SIG-M5 treated with dmso at 0.1 percent for 504 hours (cell line): ENCODE measurements around the gene ATF2.
"Not testable (repeated sequence)": the region's sequence is repeated elsewhere in the genome, so short reads cannot be mapped to it uniquely, and the experiment has no call there.

Experiments used
- DNase-seq: peaks from one replicate; lab custom pipeline; 2025; ENCODE audit not compliant: unreplicated experiment; lab: John Stamatoyannopoulos, UW

Gene ATF2

GRCh38 chr2:175167076-175167791 is 769 bp downstream of the ATF2 start:
- DNase-seq: peak; percentile 52

- peak; percentile 19 for DNase-seq
Observed at GRCh38 chr2:175166216-175166824, 1.7 kb downstream of the ATF2 start.

DNA sequence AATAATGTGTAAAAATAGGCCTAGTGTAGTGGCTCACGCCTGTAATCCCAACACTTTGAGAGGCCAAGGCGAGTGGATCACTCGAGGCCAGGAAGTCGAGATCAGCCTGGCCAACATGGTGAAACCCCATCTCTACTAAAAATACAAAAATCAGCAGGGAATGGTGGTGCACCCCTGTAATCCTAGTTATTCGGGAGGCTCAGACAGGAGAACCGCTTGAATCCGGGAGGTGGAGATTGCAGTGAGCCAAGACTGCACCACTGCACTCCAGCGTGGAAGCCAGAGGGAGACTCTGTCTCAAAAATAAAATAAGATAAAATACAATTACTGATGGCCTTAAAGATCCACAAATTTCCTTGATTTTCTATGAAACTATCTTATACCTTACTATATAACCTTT is 3.8 kb downstream of the ATF2 start:
- no peak for DNase-seq

DNA sequence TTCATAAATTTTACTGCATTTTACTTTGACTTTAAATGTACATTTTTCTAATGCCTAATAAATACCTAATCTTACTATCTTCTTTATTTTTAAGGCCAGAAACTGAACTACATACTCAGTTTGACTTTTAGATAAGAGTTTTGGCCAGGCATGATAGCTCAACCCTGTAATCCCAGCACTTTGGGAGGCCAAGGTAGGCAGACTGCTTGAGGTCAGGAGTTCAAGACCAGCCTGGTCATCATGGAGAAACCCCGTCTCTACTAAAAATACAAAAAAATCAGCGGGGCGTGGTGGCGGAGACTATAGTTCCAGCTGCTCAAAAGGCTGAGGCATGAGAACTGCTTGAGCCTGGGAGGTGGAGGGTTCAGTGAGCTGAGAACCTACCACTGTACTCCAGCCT is 9.1 kb downstream of the ATF2 start:
- no peak for DNase-seq

- no peak for DNase-seq
Observed at GRCh38 chr2:175156534-175156933, 11.5 kb downstream of the ATF2 start.

- DNase-seq: no peak
Observed at GRCh38 chr2:175154661-175155082, 13.3 kb downstream of the ATF2 start.

DNA sequence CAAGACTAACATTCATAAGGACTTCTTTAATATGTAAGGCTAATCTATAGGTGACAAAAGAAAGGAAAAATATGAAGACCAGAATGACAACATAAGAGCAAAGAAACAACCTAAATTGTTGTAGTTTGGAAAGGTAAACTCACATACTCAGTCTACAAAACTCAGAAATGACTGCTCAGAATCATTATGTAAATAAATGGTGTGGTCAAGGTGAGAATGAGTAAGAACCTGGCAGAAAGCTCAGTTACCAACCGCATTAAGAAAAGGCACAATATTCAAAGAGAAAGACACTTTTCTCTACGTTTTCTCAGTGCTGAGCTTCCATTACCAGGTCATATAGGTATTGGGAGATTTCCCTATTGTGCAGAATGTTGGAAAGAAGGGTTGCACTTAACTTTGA is 15.8 kb downstream of the ATF2 start:
- no peak for DNase-seq

GRCh38 chr2:175151791-175152190 is 16.2 kb downstream of the ATF2 start:
- no peak for DNase-seq

DNA sequence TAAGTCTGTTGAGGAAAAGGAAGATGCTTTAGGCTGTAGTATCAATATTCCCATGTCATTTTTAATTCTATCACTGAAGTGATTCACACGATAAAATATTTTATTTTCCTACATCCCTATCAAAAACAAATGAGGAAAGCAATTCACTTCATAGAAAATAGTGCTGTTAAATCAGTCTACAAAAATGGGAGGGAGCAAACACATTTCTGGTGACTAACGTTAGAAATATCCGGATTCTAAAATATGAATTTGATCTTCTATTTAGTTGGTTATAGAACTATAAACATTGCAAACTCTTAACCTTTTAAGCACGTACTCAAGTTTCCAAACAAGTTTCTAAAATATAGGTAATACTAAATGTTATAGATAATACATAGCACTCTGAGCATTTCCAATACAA is 20.8 kb downstream of the ATF2 start:
- DNase-seq: no peak

GRCh38 chr2:175143678-175144077 is 24.3 kb downstream of the ATF2 start:
- DNase-seq: no peak

DNA sequence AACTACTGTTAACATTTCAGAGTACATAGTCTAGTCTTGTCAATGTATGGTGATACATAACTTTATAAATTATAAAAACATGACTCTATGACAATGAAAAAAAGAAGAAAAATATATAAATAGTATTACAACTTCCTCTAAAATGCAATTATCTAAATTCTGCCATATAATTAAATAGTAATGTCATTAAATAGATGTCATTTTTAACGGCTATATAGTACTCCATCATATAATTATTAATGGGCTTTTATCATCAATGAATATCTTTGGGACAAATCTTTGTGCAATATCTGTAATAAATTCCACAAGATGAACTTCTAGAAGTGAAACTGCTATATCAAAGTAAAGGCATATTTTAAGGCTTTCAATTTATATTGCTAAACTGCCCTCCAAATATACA is 24.8 kb downstream of the ATF2 start:
- DNase-seq: no peak

DNA sequence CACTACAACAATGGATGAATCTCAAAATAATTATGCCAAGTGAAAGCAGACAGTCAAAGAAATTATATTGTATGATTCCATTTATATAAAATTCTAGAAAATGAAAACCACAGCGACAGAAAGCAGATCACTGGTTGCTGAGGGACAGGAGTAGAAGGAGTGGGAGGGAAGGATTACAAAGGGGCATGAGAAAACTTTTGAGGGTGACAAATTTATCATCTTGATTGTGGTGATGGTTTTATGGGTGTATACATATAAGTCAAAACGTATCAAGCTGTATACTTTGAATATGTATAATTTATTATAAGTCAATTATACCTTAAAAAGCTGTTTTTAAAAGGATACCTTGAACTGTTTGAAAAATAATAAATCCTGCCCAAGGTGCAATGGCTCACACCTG is 27.7 kb downstream of the ATF2 start:
- DNase-seq: no peak

DNA sequence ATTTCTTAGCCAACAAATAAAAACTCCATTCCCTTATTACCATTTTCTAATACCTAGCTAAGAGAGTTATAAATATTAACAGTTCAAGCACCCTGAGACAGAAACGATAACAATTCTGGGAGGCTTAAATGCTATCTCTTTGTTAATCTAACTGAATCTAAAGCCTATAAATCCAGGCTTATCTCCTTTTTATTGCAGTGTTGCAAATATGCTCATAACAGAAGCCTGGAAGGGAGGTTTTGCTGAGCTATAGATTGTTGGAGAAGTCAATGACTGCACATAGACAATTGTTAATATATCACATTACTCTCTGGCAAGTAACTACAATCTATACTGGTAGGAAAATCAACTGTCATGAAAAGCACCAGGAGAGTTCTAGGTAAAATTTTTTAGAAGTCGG is 30.2 kb downstream of the ATF2 start:
- DNase-seq: no peak

DNA sequence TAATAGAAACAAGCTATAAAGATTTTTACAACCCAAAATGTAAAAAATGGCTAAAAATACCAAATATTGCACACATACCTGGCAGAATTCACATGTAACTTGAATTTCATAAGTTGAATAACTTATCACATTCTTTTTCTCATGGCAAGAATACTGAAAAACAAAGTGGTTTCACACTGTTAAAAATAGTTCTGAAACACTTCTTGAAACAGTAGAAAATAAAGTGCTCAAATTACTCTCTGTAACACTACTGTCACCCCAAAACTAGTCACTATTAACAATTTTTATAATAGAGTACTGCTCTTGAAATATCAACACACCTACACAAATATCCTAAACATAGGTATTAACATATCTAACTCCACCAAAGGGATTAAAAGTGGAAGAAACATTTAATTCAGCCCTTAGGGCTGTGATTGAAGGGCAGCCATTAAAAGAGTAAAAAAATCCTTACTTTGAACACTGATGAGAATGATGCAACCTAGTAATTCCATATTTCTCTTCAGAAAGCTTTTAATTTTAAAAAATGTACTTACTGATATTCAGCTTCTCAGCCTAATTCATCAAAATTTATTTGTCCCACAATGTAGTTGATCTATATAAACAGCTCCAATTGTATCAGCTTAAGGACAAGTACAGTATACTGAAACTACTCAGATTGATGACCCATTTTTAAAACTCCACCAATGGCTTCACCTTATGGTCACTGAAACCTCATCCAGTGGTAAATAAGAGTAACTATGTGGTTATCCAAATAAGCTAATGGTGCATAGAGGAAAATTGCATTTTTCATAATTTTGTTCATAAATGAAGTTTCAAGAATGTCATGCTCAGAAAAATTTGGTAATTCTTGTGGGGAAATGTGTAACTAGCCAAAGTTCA is 31.4 kb downstream of the ATF2 start:
- no peak for DNase-seq

- no peak for DNase-seq
Observed at GRCh38 chr2:175135862-175136261, 32.1 kb downstream of the ATF2 start.

DNA sequence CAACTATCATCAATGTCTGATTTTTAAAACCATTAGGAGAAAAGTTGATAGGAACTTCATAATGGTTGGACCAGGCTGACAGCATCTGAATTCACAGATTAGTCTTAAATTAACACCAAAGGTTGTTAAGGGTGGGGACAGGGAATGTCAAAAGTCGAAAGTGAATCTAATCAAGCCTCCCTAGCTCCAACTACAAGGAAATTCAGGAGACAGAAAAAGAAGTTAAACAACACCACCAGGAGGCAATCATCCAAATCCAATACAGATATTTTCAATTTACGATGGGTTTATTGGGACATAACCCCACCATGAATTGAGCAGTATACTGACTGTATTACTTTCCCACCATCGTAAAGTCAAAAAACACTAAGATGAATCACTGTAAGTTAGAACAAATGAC is 32.8 kb downstream of the ATF2 start:
- no peak for DNase-seq

DNA sequence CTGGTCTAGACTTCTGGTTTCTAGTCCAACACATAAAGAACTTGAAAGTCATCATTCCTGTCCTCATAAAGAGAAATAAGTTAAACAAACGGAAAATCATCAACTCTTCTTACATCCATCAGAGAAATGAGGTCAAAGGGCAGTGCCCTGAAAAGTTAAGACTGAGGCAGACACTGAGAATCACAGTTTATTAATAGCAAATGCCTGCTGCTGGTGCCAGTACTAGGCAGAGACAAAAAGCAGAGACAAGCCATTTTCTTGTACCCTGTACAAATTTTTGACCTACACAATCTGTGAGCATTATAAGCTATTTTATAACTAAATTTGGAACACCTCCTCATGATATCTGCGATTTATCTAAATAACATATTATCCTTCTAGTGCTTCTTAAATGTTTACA is 36.8 kb downstream of the ATF2 start:
- DNase-seq: no peak

- no peak for DNase-seq
Observed at GRCh38 chr2:175126661-175127060, 41.3 kb downstream of the ATF2 start.

- no peak for DNase-seq
Observed at GRCh38 chr2:175123254-175123653, 44.7 kb downstream of the ATF2 start.

DNA sequence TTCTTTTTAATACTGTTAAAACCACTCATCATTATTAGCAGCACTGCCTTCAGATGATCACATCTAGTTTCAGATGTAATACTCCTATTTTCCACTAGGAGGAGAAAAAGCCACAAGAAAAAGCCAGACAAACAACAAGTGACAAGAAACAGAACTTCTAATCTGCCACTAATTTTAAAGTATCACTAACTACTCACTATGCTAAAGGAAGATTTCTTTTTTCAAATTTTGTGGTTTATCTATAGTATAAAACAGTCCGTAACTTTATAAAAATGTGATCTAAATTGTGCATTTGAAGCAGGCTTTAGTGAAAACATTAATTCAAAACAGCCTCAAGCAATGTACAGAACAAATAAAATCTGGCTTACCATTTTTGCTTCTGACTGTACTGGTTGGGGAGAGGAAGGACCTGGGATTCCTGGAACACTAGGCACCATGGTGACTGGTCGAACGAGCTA is 56.8 kb downstream of the ATF2 start:
- DNase-seq: peak; percentile 69

GRCh38 chr2:175108091-175108490 is 59.9 kb downstream of the ATF2 start:
- not testable (repeated sequence) for DNase-seq

DNA sequence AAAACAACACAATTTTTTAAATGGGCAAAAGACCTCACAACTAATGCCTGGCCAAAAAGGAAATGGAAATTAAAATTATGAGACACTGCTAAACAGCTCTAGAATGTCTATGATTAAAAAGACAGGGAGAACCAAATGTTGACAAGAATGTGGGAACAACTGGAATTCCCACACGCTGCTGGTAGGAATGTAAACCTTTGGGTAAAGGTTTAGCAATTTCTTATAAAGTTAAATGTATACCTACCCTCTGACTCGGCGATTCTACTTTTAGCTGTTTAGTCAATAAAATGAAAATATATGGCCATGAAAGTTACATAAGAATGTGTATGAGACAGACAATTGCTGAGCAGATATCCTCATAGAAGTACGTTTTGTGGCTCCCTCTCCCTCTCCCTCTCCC is 60.9 kb downstream of the ATF2 start:
- no peak for DNase-seq
